ENCODE data around the gene ELK1. TPM values are rescaled to one million over a fixed set of nuclear protein-coding genes. Genes with fewer than 3 reads are reported as not detected.
A peak's percentile ranks its signal among the peaks of the same experiment; 100 is the strongest.

Gene ELK1
- total RNA-seq, 2 experiments from 2014 or later: 67.6 to 73.2 TPM

- Mint-ChIP-seq H3K9me3 (no peaks in the 10 kb centered on the region), H3K27ac (peak within 1 kb of the TSS; percentile 74), H3K27me3 (no peaks in the 10 kb centered on the region), H3K36me3 (ENCODE audit: low read depth) (peaks cover 5% of the 10 kb centered on the region), H3K4me3 (peak within 1 kb of the TSS; percentile 33), H3K4me1 (ENCODE audit: low read depth) (peaks cover 16% of the 10 kb centered on the region)
- CTCF ChIA-PET: interaction anchor here (1.1 to 1.4 kb wide), 2 partner anchors 10 to 15 kb away, joined by 3 to 5 read pairs; no protein-coding TSS in a partner anchor
- ATAC-seq (peak; percentile 65), DNase-seq (peak; percentile 14)
- no peak for TF ChIP-seq CTCF (IDR thresholded peaks at IDR 0.05)
- intact Hi-C loops (cut with micrococcal nuclease): loop anchor here (10.0 kb wide), 1 partner anchor 65 kb away; the partner anchor contains the start of gene ARAF
- POLR2A ChIA-PET: interaction anchor here (0.9 to 1.8 kb wide), 5 partner anchors 11 to 346 kb away, joined by 3 to 7 read pairs (median 3); no protein-coding TSS in a partner anchor
Measured at GRCh38 chrX:47629419-47630200, 20.8 kb downstream of the ELK1 start, which contains the start of gene CFP. TSS of gene CFP (minus strand) at chrX:47629930. CDS start at chrX:47629844, 86 bp downstream.

DNA sequence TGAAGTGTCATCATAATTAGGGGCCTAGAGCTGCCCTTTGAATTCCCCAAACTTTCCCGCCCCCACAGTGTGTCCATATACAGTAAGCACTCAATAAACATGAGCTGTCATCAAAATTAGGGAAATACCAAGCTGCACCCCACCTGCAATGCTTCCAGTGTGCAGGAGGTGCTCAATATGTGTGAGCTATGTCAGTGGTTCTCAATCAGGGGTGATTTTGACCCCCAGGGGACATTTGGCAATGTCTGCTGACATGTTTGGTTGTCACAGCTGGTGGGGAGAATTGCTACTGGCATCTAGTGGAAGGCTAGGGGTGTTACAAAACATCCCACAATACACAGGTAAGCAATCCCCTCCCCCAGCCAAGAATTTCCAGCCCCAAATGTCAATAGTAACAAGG lies 21.4 kb downstream of the ELK1 start:
- Mint-ChIP-seq H3K27me3 (no peaks in the 10 kb centered on the region), H3K4me3 (peak overlapping the region; percentile 33), H3K9me3 (no peaks in the 10 kb centered on the region), H3K27ac (peak overlapping the region; percentile 74), H3K36me3 (ENCODE audit: low read depth) (peaks cover 5% of the 10 kb centered on the region), H3K4me1 (ENCODE audit: low read depth) (peaks cover 18% of the 10 kb centered on the region)
- DNase-seq (peak; percentile 33), ATAC-seq (peak; percentile 43)
- POLR2A ChIA-PET: interaction anchor here (0.9 to 1.0 kb wide), 2 partner anchors 20 to 68 kb away, joined by 3 read pairs; no protein-coding TSS in a partner anchor
- TF ChIP-seq CTCF (IDR thresholded peaks at IDR 0.05): no peak
- CTCF ChIA-PET: interaction anchor here (1.0 kb wide), 1 partner anchor 47 kb away, joined by 3 read pairs; the partner anchor contains the start of gene TIMP1
- intact Hi-C loops (cut with micrococcal nuclease): loop anchor here (10.0 kb wide), 1 partner anchor 64 kb away; the partner anchor contains the start of gene ARAF

GRCh38 chrX:47625365-47625764 lies 25.0 kb downstream of the ELK1 start:
- Mint-ChIP-seq H3K9me3 (no peaks in the 10 kb centered on the region), H3K27ac (no peak overlapping the region)
- CTCF ChIA-PET: interaction anchor here (0.7 kb wide), 1 partner anchor 37 kb away, joined by 4 read pairs; no protein-coding TSS in a partner anchor

GRCh38 chrX:47623540-47624027 lies 26.8 kb downstream of the ELK1 start:
- ATAC-seq (peak; percentile 52), DNase-seq (peak; percentile 53)
- POLR2A ChIA-PET: interaction anchor here (0.5 kb wide), 1 partner anchor 41 kb away, joined by 3 read pairs; no protein-coding TSS in a partner anchor
- peak overlapping the region; percentile 71 for H3K4me3 Mint-ChIP-seq
- peaks cover 5% of the 10 kb centered on the region for H3K36me3 Mint-ChIP-seq (ENCODE audit: low read depth)
- no peaks in the 10 kb centered on the region for H3K9me3 Mint-ChIP-seq
- CTCF ChIA-PET: no interaction called here
- peaks cover 3% of the 10 kb centered on the region for H3K27me3 Mint-ChIP-seq
- peaks cover 14% of the 10 kb centered on the region for H3K4me1 Mint-ChIP-seq (ENCODE audit: low read depth)
- TF ChIP-seq CTCF (IDR thresholded peaks at IDR 0.05): no peak
- no peak overlapping the region for H3K27ac Mint-ChIP-seq
- intact Hi-C loops (cut with micrococcal nuclease): loop anchor here (10.0 kb wide), 1 partner anchor 59 kb away; the partner anchor contains the start of gene ARAF

More at GRCh38 chrX:47625365-47625764, 25.0 kb downstream of the ELK1 start:
- DNase-seq (no peak), ATAC-seq (no peak)
- intact Hi-C loops (cut with micrococcal nuclease): loop anchor here (10.0 kb wide), 1 partner anchor 61 kb away; the partner anchor contains the start of gene ARAF
- H3K4me3 Mint-ChIP-seq: no peak overlapping the region
- POLR2A ChIA-PET: interaction anchor here (0.7 kb wide), 1 partner anchor 1086 kb away, joined by 3 read pairs; no protein-coding TSS in a partner anchor
- no peaks in the 10 kb centered on the region for H3K27me3 Mint-ChIP-seq
- TF ChIP-seq CTCF (IDR thresholded peaks at IDR 0.05): no peak
- H3K4me1 Mint-ChIP-seq (ENCODE audit: low read depth): peaks cover 26% of the 10 kb centered on the region
- H3K36me3 Mint-ChIP-seq (ENCODE audit: low read depth): peaks cover 5% of the 10 kb centered on the region
